BLaER1 treated with 17β-estradiol and CSF1 and Interleukin-3, amounts not matched to agents 10 nM and 100 nM (cell line): Measurements from ENCODE around the gene BCAS3.

Source experiments
- H3K27ac ChIP-seq, 11 experiments: shearing (Covaris generic); formaldehyde crosslinking; 2 replicates each; pipeline ENCODE4 v1.8.1; 2022
- H3K27me3 ChIP-seq, 11 experiments: shearing (Covaris generic); formaldehyde crosslinking; 2 replicates each; pipeline ENCODE4 v1.8.1; 2022
- H3K36me3 ChIP-seq, 11 experiments: shearing (Covaris generic); formaldehyde crosslinking; 2 replicates each; pipeline ENCODE4 v1.8.1; 2022
- H3K4me1 ChIP-seq, 10 experiments: shearing (Covaris generic); formaldehyde crosslinking; 2 replicates each; pipeline ENCODE4 v1.8.1; 2022
- H3K4me2 ChIP-seq, 11 experiments: shearing (Covaris generic); formaldehyde crosslinking; 2 replicates each; pipeline ENCODE4 v1.8.1; 2022
- H3K4me3 ChIP-seq, 10 experiments: shearing (Covaris generic); formaldehyde crosslinking; 2 replicates each; pipeline ENCODE4 v1.8.1; 2022
- H3K9ac ChIP-seq, 11 experiments: shearing (Covaris generic); formaldehyde crosslinking; 2 replicates each; pipeline ENCODE4 v1.8.1; 2022
- H3K9me3 ChIP-seq, 11 experiments: shearing (Covaris generic); formaldehyde crosslinking; replicated peaks in 1 of 11; 2 replicates each; pipeline ENCODE4 v1.8.1; 2022
- H4K20me1 ChIP-seq, 11 experiments: shearing (Covaris generic); formaldehyde crosslinking; 2 replicates each; pipeline ENCODE4 v1.8.1; 2022
- Cebpa-rat ChIP-seq, 11 experiments: shearing (Covaris generic); IDR thresholded peaks; 2 replicates each; pipeline ENCODE4 v1.8.1; 2022

The BCAS3 gene

GRCh38 chr17:61419496-61420046, 741.9 kb downstream of the BCAS3 start:
- Histone ChIP-seq H3K27me3 (peaks cover 0 to 8% (median 0%) of the 10 kb centered on the region in 11 experiments; a peak in 4 of 22 replicates), H4K20me1 (peaks cover 0 to 16% (median 0%) of the 10 kb centered on the region in 11 experiments; a peak in 3 of 22 replicates), H3K9me3 (no peaks in the 10 kb centered on the region), H3K9ac (no peak overlapping the region), H3K27ac (no peak overlapping the region), H3K4me2 (no peak overlapping the region), H3K4me3 (no peak overlapping the region), H3K36me3 (no peaks in the 10 kb centered on the region), H3K4me1 (peaks cover 0 to 19% (median 13%) of the 10 kb centered on the region in 10 experiments; a peak in 16 of 20 replicates)
- no peak for TF ChIP-seq Cebpa-rat (IDR thresholded peaks at IDR 0.05)

- Histone ChIP-seq H3K9me3 (no peaks in the 10 kb centered on the region), H4K20me1 (peaks cover 0 to 16% (median 0%) of the 10 kb centered on the region in 11 experiments; a peak in 3 of 22 replicates), H3K4me1 (peaks cover 0 to 19% (median 13%) of the 10 kb centered on the region in 10 experiments; a peak in 16 of 20 replicates), H3K27me3 (peaks cover 0 to 3% (median 0%) of the 10 kb centered on the region in 11 experiments; a peak in 1 of 22 replicates), H3K4me2 (no peak overlapping the region), H3K27ac (no peak overlapping the region), H3K9ac (no peak overlapping the region), H3K36me3 (no peaks in the 10 kb centered on the region), H3K4me3 (no peak overlapping the region)
- no peak for TF ChIP-seq Cebpa-rat (IDR thresholded peaks at IDR 0.05)
Measured at GRCh38 chr17:61420052-61420451, 742.4 kb downstream of the BCAS3 start.

- H3K4me2 ChIP-seq = no peak overlapping the region
- no peaks in the 10 kb centered on the region for H3K27me3 ChIP-seq
- peaks cover 0 to 14% (median 10%) of the 10 kb centered on the region in 10 experiments; a peak in 16 of 20 replicates for H3K4me1 ChIP-seq
- peaks cover 0 to 9% (median 0%) of the 10 kb centered on the region in 11 experiments; a peak in 3 of 22 replicates for H4K20me1 ChIP-seq
- no peaks in the 10 kb centered on the region for H3K9me3 ChIP-seq
- H3K4me3 ChIP-seq = no peak overlapping the region
- H3K27ac ChIP-seq = no peak overlapping the region
- no peak overlapping the region for H3K9ac ChIP-seq
- no peak for TF ChIP-seq Cebpa-rat (IDR thresholded peaks at IDR 0.05)
- no peaks in the 10 kb centered on the region for H3K36me3 ChIP-seq
Measured at GRCh38 chr17:61420745-61421398, 743.2 kb downstream of the BCAS3 start.

GRCh38 chr17:61421460-61421859, 743.8 kb downstream of the BCAS3 start:
- no peak overlapping the region for H3K4me2 ChIP-seq
- no peak overlapping the region for H3K4me3 ChIP-seq
- no peak for TF ChIP-seq Cebpa-rat (IDR thresholded peaks at IDR 0.05)
- no peak overlapping the region for H3K27ac ChIP-seq
- no peaks in the 10 kb centered on the region for H3K9me3 ChIP-seq
- H3K4me1 ChIP-seq = peaks cover 0 to 8% (median 4%) of the 10 kb centered on the region in 10 experiments; a peak in 16 of 20 replicates
- H4K20me1 ChIP-seq = peaks cover 0 to 4% (median 0%) of the 10 kb centered on the region in 11 experiments; a peak in 3 of 22 replicates
- H3K27me3 ChIP-seq = no peaks in the 10 kb centered on the region
- H3K9ac ChIP-seq = no peak overlapping the region
- H3K36me3 ChIP-seq = no peaks in the 10 kb centered on the region

DNA sequence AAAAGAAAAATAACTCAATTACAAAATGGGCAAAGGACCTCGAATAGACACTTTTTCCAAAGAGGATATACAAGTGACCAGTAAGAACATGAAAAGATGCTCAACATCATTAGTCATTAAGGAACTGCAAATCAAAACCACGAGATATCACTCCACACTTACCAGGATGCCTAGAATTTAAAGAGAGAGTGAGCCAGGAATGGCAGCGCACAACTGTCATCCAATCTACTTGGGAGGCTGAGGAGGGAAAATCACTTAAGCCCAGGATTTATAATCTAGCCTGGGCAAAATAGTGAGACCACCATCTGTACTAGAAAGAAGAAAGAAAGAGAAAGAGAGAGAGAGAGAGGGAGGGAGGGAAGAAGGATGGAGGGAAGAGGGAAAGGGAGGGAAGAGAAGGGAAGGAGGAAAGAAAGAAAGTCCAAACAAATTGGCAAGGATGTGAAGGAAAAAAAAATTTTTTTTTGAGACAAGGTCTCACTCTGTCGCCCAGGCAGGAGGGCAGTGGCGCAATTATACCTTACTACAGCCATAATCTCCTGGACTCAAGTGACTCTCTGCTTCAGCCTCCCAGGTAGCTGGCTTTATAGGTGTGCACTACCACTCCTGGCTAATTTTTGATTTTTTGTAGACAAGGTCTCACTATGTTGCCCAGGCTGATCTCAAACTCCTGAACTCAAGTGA, 744.6 kb downstream of the BCAS3 start:
- no peaks in the 10 kb centered on the region for H3K36me3 ChIP-seq
- H3K9ac ChIP-seq = no peak overlapping the region
- H3K27ac ChIP-seq = no peak overlapping the region
- no peak for TF ChIP-seq Cebpa-rat (IDR thresholded peaks at IDR 0.05)
- H3K9me3 ChIP-seq = no peaks in the 10 kb centered on the region
- H3K4me3 ChIP-seq = no peak overlapping the region
- peaks cover 0 to under 1% (median 0%) of the 10 kb centered on the region in 10 experiments; a peak in 1 of 20 replicates for H3K4me1 ChIP-seq
- H4K20me1 ChIP-seq = no peaks in the 10 kb centered on the region; a peak in 1 of 22 replicates
- H3K27me3 ChIP-seq = no peaks in the 10 kb centered on the region
- H3K4me2 ChIP-seq = no peak overlapping the region

DNA sequence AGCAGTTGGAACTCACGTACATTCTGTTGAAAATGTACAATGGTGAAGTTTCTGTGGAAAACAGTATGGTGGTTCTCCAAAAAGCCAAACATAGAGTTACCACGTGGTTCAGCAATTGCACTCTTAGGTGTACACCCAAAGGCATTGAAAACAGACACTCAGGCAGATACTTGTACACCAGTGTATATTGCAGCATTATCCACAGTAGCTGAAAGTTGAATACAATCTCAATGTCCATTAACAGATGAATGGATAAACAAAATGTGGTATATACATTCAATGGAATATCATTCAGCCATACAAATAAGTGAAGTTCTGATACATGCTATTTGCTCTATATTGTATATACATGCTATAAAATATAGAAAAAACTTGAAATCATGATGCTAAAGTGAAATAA, 745.2 kb downstream of the BCAS3 start:
- Histone ChIP-seq H3K4me3 (no peak overlapping the region), H3K4me1 (no peaks in the 10 kb centered on the region; a peak in 1 of 20 replicates), H3K27ac (no peak overlapping the region), H3K4me2 (no peak overlapping the region), H4K20me1 (no peaks in the 10 kb centered on the region; a peak in 1 of 22 replicates), H3K27me3 (no peaks in the 10 kb centered on the region), H3K9ac (no peak overlapping the region), H3K9me3 (peaks cover 0 to 6% (median 0%) of the 10 kb centered on the region in 11 experiments; a peak in 1 of 22 replicates), H3K36me3 (no peaks in the 10 kb centered on the region)
- no peak for TF ChIP-seq Cebpa-rat (IDR thresholded peaks at IDR 0.05)

DNA sequence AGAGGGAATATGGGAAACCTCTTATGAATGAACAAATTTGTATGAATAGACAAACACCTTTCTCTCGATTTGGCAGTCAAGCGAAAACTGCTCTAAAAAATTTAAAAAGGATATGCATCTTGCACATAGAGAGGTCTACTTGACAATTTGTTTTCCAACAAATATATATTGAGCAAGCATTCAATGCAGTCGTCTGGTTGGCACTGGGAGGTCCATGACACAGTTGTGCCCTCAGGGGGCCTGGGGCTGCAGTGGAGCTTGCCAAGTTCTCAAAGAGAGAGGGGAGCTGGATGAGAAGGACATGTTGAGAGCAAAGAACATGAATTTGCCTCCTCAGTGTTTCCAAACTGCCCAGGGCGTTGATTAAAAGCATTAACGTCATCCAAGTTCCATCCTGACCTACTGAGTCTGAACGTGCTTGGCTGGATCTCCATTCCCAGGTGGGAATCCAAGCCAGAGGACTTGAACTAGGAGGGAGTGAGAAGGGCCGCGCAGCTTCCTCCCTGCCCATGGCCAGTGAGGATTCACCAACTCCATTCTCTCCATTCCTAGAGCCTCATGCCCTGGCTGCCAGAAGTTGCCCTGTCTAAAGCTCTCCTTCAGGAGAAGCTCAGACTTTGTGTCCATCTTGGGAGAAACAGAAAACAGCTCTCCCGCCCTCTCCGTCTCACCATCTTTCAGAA, 746.5 kb downstream of the BCAS3 start:
- Histone ChIP-seq H3K27ac (no peak overlapping the region), H4K20me1 (no peaks in the 10 kb centered on the region; a peak in 1 of 22 replicates), H3K4me1 (no peaks in the 10 kb centered on the region), H3K9ac (no peak overlapping the region), H3K27me3 (no peaks in the 10 kb centered on the region), H3K4me3 (no peak overlapping the region), H3K4me2 (no peak overlapping the region), H3K36me3 (no peaks in the 10 kb centered on the region), H3K9me3 (peaks cover 0 to 10% (median 0%) of the 10 kb centered on the region in 11 experiments; a peak in 1 of 22 replicates)
- TF ChIP-seq Cebpa-rat (IDR thresholded peaks at IDR 0.05) = no peak

GRCh38 chr17:61425682-61426481, 748.2 kb downstream of the BCAS3 start:
- Histone ChIP-seq H3K27ac (no peak overlapping the region), H4K20me1 (no peaks in the 10 kb centered on the region), H3K27me3 (no peaks in the 10 kb centered on the region), H3K4me2 (no peak overlapping the region), H3K9me3 (peaks cover 0 to 10% (median 0%) of the 10 kb centered on the region in 11 experiments; a peak in 1 of 22 replicates), H3K4me3 (no peak overlapping the region), H3K36me3 (no peaks in the 10 kb centered on the region), H3K4me1 (no peaks in the 10 kb centered on the region), H3K9ac (no peak overlapping the region)
- no peak for TF ChIP-seq Cebpa-rat (IDR thresholded peaks at IDR 0.05)
